Pancreas (tissue), 10 donors: ENCODE results near the gene BICD1. TPM values are rescaled to one million over a fixed set of nuclear protein-coding genes. Genes with fewer than 3 reads are reported as not detected.

Source experiments
- ATAC-seq, 4 donors: fragments of 200-7000 bp; cut with Tn5 transposase; one replicate each; pipeline versions ENCODE4 v1.8.0 to v1.9.1; 2020; ENCODE audit warnings: mild to moderate bottlenecking in 4 of 4, moderate library complexity in 4 of 4
- DNase-seq, 6 donors: peaks; one replicate each; pipeline ENCODE4 v3.0.0-alpha.2; 2020
- FAIRE-seq: peaks from 2 replicates; lab custom pipeline; 2012; peaks lifted over from hg19 to GRCh38; lab: Jason Lieb, UNC
- H3K27ac ChIP-seq, 4 donors: fragments of 200-600 bp; sonication (generic); 1 replicate in 3 of 4; 2 replicates in 1 of 4; pipeline versions ENCODE4 v1.5.0 to v1.8.0; 2020
- H3K27me3 ChIP-seq, 4 donors: fragments of 200-600 bp; one replicate each; pipeline ENCODE4 v1.8.0; 2021
- H3K36me3 ChIP-seq, 3 donors: fragments of 200-600 bp; sonication (generic) in 1 of 3; one replicate each; pipeline versions ENCODE4 v1.5.0 to v1.8.0; 2020 to 2021
- H3K4me1 ChIP-seq, 3 donors: fragments of 200-600 bp; one replicate each; pipeline ENCODE4 v1.8.0; 2021
- H3K4me3 ChIP-seq, 4 donors: fragments of 200-600 bp; sonication (generic) in 2 of 4; one replicate each; pipeline versions ENCODE4 v1.5.0 to v1.8.0; 2020 to 2021
- H3K9me3 ChIP-seq, 4 donors: fragments of 200-600 bp; one replicate each; pipeline ENCODE4 v1.8.0; 2021
- CTCF ChIP-seq, 4 donors: fragments of 200-600 bp; sonication (generic) in 3 of 4; IDR thresholded peaks; one replicate each; pipeline versions ENCODE4 v1.5.0 to v1.8.0; 2021; ENCODE audit warnings: antibody characterized with exemption in 4 of 4
- WGBS, 2 donors: extraction: QIAGEN DNeasy Blood & Tissue Kit; methylation state at CpG; one replicate each; pipeline ENCODE4 v1.1.7; 2013; 5-methylcytosine and 5-hydroxymethylcytosine counted together
- intact Hi-C, 3 donors: fragments of 100-400 bp; cut with DNase I; formaldehyde crosslinking; loops; one replicate each; pipeline versions ENCODE4 v1.11.1 to v1.14.2; 2022
- polyA plus RNA-seq, 2 donors: library from polyadenylated mRNA; stranded (reverse); fragments of 200-250 nt; gene quantifications; one replicate each; pipeline ENCODE4 v1.2.3, GENCODE V29; 2013
- total RNA-seq, 6 donors: library from RNA; stranded (reverse); fragmentation: NEBNext Ultra II Directional in 4 of 6; extraction: Animal tissue kit (Norgen Biotek cat#: 25700) in 4 of 6; gene quantifications; one replicate each; pipeline versions ENCODE4 v1.2.1 to v1.2.4, GENCODE V29; 2021 to 2023
- donor health status: healthy with polysubstance abuse.
- donor health status: DM: no; HTN: no; CAD: no; lungs with moderate emphysema.
- donor health status: DM: no; HTN: no; CAD: no.
- donor health status: control.
- donor health status: control.
- donor health status: Bipolar disorder and iron deficiency.
- donor health status: DM: yes; HTN: yes; CAD: no.
- donor health status: DM: no; HTN: no; CAD: no.
- donor health status: DM: no; HTN: no; CAD: no.
- donor health status: DM: yes; HTN: yes; CAD: no.

Gene BICD1
- total and polyA plus RNA-seq, 8 donors = 2.4 to 8.1 (median 3.4) TPM

- Histone ChIP-seq H3K4me3 (no peak overlapping the region), H3K27ac (no peak overlapping the region), H3K36me3 (no peaks in the 10 kb centered on the region), H3K9me3 (no peaks in the 10 kb centered on the region), H3K27me3 (no peaks in the 10 kb centered on the region), H3K4me1 (no peaks in the 10 kb centered on the region)
- WGBS, 2 donors = 98 to 100% methylated on average over 4 of the region's 4 CpGs
- ATAC-seq = no peak
- no peak for FAIRE-seq
- no peak for DNase-seq
- intact Hi-C loops = no loop called here
- TF ChIP-seq CTCF (IDR thresholded peaks at IDR 0.05) = no peak
These were observed 59.9 kb downstream of the BICD1 start for GRCh38 chr12:32166510-32166909.

GRCh38 chr12:32170437-32170998 is 63.9 kb downstream of the BICD1 start:
- FAIRE-seq (no peak), DNase-seq (no peak), ATAC-seq (no peak)
- Histone ChIP-seq H3K4me3 (no peak overlapping the region), H3K4me1 (no peaks in the 10 kb centered on the region), H3K27ac (no peak overlapping the region), H3K27me3 (no peaks in the 10 kb centered on the region), H3K9me3 (no peaks in the 10 kb centered on the region), H3K36me3 (no peaks in the 10 kb centered on the region)
- 80 to 87% methylated on average over 6 of the region's 6 CpGs for WGBS, 2 donors
- intact Hi-C loops = no loop called here
- TF ChIP-seq CTCF (IDR thresholded peaks at IDR 0.05) = no peak

GRCh38 chr12:32171211-32171610 is 64.6 kb downstream of the BICD1 start:
- no peak for DNase-seq
- no peaks in the 10 kb centered on the region for H3K27me3 ChIP-seq
- 89 to 92% methylated on average over 7 of the region's 7 CpGs for WGBS, 2 donors
- H3K27ac ChIP-seq = no peak overlapping the region
- H3K4me1 ChIP-seq = no peaks in the 10 kb centered on the region
- no peaks in the 10 kb centered on the region for H3K36me3 ChIP-seq
- ATAC-seq = no peak
- H3K4me3 ChIP-seq = no peak overlapping the region
- intact Hi-C loops = no loop called here
- no peak for TF ChIP-seq CTCF (IDR thresholded peaks at IDR 0.05)
- no peaks in the 10 kb centered on the region for H3K9me3 ChIP-seq
- FAIRE-seq = no peak

- WGBS, 2 donors = 95 to 97% methylated on average over 2 of the region's 2 CpGs
- FAIRE-seq = no peak
- no peaks in the 10 kb centered on the region for H3K4me1 ChIP-seq
- H3K4me3 ChIP-seq = no peak overlapping the region
- TF ChIP-seq CTCF (IDR thresholded peaks at IDR 0.05) = no peak
- no peaks in the 10 kb centered on the region for H3K27me3 ChIP-seq
- H3K27ac ChIP-seq = no peak overlapping the region
- no peaks in the 10 kb centered on the region for H3K36me3 ChIP-seq
- intact Hi-C loops = no loop called here
- ATAC-seq = no peak
- DNase-seq = no peak
- no peaks in the 10 kb centered on the region for H3K9me3 ChIP-seq
These were observed 70.0 kb downstream of the BICD1 start for GRCh38 chr12:32176606-32177005.

GRCh38 chr12:32178341-32179010 is 71.8 kb downstream of the BICD1 start:
- H3K27me3 ChIP-seq = no peaks in the 10 kb centered on the region
- no peak overlapping the region for H3K27ac ChIP-seq
- no peaks in the 10 kb centered on the region for H3K9me3 ChIP-seq
- FAIRE-seq (no peak), ATAC-seq (no peak), DNase-seq (no peak)
- intact Hi-C loops = no loop called here
- no peaks in the 10 kb centered on the region for H3K4me1 ChIP-seq
- no peak overlapping the region for H3K4me3 ChIP-seq
- no peaks in the 10 kb centered on the region for H3K36me3 ChIP-seq
- WGBS, 2 donors = 81% methylated on average over 6 of the region's 6 CpGs
- TF ChIP-seq CTCF (IDR thresholded peaks at IDR 0.05) = no peak
